GM18858 (cell line): ENCODE results near the gene EPHB1.
"Not testable (repeated sequence)": the region's sequence is repeated elsewhere in the genome, so short reads cannot be mapped to it uniquely, and the experiment has no call there.

Experiments
- ATAC-seq: cut with Tn5 transposase; IDR thresholded peaks from one replicate; pipeline ENCODE4 v1.9.1; 2021; ENCODE audit not compliant: unreplicated experiment

The EPHB1 gene

DNA sequence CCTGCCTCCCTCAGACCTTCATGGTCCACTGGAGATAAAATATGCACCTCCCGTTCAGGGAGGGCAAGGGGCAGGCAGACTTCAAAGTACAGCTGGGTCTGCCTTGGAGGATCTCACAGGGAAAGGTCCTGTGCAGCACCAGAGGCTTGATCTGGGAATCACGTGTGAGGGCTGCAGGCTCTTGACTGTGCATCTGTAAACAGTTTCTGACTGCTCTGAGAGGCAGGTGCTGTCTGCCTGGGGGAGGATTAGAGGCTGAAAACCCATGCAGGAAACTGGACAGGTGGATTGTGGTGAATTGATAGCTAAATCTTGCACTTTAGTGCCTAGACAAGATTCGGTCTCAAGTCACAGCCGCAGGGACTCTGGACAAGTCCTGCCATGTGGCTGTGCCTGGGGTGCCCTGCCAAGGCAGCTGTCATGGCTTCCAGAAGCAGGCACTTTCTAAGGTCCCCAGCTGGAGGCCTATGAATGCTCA is 239.3 kb downstream of the EPHB1 start:
- no peak for ATAC-seq

DNA sequence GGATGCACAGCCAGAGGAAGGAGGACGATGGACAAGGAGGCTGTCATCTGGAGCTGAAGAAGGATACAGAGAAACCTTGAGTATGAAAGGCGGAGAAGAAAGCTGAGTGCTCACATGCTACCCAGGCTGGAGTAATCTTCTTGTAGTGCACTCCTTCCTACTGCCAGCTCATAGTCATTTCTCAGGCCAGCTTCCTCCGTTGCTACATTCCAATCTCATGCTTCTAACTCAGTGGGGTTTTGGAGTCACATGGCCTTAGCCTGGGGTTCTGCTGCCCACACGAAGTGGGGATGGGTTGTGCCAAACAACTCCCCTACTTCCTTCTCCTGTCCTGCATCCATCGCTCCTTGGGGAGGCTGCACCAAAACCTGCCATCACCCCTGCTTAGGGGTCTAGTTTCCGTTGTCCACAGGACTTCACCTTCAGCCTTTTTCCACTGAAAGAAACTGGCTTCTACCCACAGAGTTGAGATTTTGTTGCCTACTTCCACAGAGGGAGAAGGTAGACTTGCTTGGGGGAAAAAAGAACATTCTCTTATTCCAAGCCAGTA is 239.9 kb downstream of the EPHB1 start:
- ATAC-seq: no peak

DNA sequence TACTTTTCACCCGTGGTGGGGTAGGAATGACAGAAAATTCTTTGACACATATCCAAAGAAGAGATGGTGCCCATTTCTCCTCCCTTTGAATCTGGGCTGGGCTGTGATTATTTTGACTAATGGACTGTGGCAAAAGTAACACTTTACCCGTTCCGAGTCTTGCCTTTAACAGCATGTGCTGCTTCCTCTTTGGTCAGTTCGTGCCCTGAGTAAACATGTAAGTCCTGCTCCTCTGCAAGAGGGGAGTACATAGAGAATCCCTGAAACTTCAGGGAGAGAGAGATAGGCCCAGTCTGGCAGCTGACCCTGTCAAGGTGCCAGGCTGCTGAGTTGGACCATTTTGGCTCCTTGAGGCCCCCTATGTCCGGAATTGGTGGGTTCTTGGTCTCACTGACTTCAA is 243.1 kb downstream of the EPHB1 start:
- no peak for ATAC-seq

DNA sequence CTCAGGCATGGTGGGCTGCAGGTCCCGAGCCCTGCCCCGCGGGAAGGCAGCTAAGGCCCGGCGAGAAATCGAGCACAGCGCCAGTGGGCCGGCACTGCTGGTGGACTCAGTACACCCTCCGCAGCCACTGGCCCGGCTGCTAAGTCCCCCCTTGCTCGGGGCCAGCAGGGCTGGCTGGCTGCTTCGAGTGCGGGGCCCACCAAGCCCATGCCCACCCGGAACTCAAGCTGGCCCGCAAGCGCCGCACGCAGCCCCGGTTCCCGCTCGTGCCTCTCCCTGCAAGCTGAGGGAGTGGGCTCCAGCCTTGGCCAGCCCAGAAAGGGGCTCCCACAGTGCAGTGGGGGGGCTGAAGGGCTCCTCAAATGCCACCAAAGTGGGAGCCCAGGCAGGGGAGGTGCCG is 244.5 kb downstream of the EPHB1 start:
- not testable (repeated sequence) for ATAC-seq

DNA sequence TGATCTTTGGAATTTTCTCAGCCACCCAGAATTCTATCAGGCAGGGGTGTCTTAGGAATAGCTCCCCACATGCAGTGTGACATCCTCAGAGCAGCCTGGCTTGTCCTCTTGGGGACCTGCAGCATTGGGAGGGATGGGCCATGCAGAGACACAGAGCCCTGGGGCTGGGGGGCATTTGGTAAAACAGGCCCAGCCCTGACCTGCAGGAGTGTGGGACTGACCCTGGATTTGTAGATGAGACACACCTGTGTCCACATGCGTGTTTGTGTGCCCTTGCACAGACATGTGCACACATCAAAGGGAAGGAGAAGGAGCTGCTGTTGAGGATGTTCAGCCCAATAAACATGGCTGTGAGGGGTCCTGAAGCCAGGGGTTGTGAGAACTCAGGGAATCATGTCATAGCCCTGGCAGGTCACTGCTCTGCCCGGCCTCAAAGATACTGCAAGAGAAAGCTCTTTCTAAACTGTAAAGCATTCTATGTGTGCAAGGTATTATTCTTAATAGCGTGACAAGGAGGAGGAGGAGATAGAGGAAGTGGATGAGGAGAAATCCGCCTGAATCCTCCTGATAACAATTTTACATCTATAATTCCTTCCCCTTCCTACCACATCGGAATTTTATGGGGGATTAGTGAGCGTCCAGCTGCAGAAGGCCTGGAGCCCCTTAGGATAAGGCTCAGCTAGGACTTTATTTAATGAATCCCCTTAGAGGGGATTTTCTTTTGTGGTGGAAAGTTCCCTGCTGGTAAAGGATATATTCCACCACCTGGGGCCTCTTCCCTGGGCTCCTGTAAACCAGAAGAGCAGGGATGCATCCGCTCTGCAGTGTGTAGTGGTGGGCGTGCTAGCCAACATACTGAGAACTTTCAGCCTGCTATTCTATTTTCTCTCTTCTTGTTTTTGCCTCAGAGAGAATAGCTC is 245.5 kb downstream of the EPHB1 start:
- no peak for ATAC-seq

DNA sequence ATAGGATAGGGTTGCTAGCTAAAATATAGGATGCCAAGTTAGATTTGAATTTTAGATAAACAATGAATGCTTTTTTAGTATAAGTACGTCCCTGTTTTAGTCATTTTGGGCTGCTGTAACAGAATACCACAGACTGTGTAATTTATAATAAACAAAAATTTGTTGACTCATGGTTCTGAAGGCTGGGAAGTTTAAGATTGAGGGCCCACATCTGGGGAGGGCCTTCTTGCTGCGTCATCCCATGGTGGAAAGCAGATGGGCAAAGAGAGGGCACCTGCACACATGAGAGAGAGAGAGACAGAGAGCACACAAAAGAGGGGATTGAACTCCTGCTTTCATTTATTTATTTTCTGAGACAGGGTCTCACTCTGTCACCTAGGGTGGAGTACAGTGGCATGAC is 246.5 kb downstream of the EPHB1 start:
- no peak for ATAC-seq

DNA sequence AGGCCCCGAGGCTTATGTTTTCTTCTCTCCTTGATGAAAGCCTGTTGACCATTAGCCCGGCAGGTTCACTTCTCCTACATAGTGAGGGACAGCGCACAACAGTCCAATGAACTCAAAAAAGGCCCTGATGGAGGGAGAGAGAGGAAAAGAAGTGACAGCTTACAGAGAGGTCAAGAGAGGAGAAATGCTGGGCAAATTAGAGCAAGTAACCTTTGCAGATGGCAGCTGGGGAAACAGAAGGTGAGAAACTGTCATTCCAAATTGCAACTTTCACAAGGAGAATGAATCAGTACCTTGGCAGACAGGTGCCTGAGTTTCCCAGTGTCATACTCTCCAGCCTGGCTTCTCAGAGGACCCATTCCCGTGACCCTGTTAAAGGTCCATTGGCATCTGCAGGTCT is 252.0 kb downstream of the EPHB1 start:
- no peak for ATAC-seq

DNA sequence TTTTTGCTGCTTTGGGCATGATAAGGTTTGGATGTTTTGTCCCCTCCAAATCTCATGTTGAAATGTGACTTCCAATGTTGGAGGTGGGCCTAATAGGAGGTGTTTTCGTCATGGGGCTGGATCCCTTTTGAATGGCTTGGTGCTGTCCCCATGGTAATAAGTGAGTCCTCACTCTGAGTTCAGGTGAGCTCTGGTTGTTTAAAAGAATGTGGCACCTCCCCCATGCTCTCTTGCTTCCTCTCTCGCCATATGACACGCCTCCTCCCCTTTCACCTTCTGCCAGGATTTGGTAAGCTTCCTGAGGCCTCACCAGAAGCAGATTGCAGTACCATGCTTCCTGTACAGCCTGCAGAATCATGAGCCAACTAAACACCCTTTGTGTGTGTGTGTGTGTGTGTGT is 255.5 kb downstream of the EPHB1 start:
- no peak for ATAC-seq

DNA sequence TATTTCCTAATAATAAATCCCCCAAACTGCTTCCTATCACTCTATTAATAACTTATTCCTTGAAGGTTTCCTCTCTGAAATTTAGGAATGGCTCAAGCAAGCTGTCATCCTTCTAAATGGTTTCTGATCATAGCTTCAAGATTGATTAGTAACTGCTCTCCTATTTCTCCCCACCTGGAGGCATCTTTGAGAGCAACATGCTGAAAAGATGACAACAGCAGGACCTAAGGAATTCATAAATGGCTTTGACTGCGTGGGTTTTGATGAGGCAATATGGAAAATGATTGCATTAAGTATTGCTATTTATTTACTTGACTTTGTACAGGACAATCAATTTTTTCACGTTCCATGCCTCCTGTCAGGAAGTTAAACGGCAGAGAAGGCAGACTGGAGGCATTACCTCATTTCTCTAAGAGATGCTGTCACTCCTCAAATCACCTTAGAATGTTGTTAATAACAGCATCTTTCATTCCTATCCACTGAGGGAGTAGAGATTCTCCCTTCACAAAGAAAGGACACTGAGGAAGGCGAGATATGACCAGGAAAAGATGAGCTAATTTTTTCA is 256.4 kb downstream of the EPHB1 start:
- no peak for ATAC-seq

DNA sequence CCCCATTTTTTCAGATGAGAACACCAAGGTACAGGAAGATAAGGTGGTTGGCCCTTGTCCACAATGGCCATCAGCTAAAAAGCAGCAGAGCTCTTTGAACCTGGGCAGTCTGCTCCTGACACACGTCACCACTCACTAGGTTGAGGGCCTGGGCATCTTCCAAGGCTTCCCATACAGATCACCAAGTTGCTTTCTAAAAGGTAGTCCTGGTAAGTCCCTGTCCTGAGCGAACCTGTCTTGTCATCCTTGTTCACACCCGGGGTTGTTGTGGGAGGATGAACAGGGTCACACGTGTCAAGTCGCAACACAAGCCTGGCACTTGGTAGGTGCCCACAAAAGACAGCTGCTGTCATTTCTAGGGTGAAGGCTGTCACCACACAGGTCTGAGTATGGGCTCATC is 260.4 kb downstream of the EPHB1 start:
- ATAC-seq: no peak

DNA sequence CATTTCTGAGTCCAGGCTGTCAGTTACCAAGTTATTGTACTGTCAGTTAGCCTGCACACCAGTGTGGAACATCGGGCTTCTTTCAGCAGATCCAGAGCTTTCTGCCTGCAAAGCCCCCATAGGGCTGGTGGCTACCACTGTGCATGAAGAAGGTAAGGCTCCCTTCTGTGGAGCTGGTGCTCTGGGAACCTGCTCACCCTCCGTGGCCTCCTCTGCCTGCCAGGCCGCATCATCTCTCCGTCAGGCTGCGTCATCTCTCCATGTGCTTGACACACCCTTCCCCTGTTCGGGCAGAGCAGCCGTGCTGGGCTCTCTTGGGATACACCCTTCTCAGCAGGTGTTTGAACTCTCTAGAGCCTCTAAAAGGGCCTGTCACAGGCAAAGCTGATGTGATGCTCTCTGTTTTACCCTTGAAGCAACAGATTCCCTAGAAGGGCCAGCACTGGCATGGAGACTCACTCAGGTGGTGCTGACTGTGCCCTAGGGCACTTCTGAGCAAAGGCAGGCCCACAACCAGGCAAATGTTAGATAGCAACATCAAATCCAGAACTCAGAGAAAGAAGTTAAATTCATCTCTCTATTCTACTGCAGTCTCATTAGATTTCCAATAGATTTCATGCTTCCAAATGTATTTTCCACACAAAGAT is 261.1 kb downstream of the EPHB1 start:
- ATAC-seq: no peak

DNA sequence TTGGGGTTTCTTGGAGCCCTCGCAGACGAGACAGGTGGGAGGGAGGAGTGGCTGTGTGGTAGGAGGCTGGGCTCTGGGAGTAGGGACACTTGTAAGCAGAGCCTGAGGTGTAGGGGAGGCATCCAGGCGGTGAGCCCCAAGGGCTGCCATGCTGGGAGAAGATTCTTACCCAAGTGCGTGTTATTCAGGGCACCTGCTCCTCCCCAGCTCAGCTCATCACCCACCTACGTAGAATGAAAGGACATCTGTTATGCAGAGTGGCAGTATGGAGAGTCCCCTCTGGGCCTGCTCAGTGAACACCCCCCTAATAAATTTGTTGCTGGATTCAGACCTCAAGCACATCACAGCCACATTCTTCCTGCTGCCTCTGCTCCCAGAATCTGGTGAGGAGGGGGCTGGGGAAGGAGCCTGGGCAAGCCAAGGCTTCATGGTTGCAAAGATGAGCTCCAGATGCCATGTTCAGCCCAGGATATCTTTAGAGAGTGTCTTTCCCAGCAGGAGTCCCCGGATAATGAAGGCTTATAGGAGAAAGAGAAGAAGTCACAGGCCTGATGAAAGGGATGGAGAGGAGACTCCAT is 261.8 kb downstream of the EPHB1 start:
- ATAC-seq: no peak

DNA sequence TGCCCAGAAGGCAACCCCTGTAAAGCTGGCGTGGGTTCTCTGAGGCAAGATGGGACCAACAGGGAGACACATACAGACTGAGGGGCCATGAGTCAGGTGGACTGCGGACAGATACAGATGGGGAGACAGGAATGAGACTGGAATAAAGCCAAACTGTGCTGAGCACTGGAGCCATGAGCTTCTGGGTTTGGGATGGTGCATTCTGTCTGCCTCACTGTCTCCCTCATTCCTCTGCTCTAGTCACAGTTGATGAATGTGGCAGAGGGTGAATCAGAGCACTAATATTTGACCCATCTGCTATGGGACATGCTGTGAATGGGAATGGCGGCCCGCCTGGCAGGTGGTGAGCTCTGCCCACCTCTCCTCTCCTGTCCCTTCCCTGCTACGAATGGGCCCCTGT is 262.9 kb downstream of the EPHB1 start:
- no peak for ATAC-seq

DNA sequence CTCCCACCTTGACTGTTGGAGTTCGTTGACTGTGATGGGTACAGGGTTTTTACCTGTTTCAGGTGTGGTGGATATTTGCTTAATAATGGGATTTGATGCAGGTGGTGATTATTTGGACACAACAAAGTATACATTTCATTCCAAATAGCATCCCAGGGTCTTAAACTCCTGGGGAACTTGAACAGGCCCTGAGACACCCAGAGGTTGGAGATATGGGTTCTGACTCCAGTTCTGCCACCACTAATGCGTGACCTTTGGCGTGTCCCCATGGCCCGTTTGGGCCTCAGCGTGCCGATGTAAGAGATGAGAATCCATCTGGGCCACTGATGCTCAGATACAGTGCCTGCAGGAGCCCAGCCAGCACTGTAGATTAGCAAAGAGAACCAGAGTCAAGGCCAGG is 264.5 kb downstream of the EPHB1 start:
- no peak for ATAC-seq

DNA sequence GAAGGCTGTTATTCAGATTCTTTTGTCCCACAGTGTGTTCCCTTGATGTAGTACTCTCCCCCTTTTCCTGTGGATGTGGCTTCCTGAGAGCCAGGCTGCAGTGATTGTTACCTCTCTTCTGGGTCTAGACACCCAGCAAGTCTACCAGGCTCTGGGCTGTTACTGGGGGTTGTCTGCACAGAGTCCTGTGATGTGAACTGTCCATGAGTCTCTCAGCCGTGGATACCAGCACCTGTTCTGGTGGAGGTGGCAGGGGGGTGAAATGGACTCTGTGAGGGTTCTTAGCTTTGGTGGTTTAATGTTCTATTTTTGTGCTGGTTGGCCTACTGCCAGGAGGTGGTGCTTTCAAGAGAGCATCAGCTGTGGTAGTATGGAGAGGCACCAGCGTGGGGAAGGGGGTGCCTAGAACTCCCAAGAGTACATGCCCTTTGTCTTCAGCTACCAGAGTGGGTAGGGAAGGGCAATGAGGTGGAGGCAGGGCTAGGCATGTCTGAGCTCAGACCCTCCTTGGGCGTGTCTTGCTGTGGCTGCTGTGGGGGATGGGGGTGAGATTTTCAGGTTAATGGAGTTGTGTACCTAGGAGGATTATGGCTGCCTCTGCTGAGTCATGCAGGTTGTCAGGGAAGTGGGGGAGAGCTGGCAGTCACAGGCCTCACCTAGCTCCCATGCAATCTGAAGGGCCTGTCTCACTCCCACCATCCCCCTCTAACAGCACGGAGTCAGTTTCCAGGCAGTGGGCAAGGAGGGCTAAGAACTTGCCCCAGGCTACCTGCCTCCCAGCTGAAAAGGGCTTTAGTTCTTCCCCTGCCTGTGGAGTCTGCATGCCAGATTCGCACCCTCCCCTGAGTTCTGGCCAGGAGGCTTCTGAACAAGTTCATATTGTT is 272.0 kb downstream of the EPHB1 start:
- ATAC-seq: not testable (repeated sequence)

DNA sequence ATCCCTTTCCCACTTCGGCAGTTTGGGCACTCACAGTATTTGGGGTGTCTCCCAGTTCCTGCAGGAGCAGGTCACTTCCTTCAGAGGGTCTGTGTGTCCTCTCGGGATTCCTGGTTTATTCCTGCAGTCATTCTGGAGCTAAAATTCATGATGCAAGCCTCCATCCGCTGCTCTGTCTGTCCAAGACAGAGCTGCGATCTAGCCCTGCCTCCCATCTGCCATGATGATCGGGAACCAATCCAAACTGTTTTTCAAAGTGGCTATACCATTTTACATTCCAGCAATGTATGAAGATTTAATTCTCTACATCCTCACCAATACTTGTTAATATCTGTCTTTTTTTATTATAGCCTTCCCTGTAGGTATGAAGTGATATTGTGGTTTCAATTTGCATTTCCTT is 273.0 kb downstream of the EPHB1 start:
- no peak for ATAC-seq

DNA sequence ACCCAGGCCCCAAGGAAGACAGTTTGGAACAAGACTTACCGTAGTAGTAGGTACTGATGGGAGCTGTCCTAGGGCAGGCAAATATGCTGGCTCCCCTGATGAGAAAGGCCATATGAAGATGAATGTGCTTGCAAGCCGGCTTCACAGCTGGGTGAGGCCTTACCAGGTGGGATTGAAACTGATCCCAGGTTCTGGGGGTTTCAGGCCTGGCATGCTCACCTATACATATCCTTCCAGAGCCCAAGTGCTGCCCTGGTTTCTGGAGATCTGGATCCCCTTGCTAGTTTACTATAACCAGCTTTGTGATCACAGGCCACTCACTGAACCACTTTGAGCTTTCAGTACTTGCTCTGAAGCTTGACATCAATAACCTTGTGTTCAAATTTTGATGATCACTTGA is 274.3 kb downstream of the EPHB1 start:
- no peak for ATAC-seq

DNA sequence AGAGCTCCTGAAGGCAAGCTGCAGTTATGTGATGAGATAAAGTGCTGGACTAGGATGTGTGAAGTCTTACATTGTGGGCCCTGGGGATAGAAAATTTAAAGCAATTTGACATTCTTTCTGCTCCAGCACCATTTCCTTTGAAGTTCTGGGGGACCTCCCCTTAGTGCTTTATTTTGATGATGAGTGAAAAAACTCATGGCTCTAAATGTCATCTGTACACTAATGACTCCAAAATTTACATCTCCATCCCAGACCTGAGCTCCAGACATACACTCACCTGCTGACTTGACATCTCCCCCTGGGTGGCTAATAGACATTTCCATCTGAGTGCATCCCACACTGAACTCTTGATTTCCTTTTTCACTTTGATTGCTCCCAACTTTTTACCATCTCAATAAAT is 276.4 kb downstream of the EPHB1 start:
- no peak for ATAC-seq

DNA sequence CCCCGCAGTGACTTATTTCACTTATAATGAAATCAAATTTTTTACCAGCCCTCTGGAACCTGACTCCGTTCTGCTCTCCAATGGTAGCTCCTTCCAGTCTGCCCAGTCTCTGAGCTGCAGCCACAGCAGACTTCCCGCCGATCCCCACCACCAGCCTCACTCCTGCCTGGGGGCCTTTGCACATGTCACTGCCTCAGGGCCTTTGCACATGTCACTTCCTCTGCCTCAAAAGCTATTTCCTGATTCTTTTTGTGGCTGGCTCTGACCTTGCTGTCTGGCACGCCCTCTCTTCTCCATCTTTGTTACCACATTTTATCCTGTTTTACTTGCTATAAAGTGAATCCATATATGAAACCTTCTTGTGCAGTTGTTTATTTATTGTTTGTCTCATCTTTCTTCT is 277.4 kb downstream of the EPHB1 start:
- ATAC-seq: no peak

DNA sequence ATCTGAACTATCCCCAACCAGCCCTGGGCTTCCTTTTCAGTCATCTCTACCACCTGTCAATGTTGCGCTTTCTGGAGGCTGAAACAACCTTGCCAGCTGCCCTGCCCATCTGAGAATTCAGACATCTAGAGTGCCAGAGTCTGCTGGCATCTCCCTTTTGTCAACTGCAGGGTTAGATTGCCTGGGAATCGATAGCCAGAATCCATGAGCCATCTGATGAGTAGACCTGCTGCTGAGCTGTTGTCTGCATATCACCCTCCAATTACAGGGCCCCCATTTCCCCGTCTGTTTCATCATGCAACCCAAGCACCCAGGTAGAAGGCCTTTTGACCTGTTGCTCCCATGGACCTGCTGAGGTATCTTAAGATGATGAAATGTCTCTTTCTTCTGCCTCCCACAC is 280.1 kb downstream of the EPHB1 start:
- ATAC-seq: no peak
